Right kidney (tissue), 1 donor: ENCODE measurements around the gene FUT7.
"Not testable (repeated sequence)": the region's sequence is repeated elsewhere in the genome, so short reads cannot be mapped to it uniquely, and the experiment has no call there.

ENCODE experiments used
- DNase-seq: peaks from one replicate; pipeline ENCODE4 v3.0.0-alpha.2; 2016

The FUT7 gene

DNA sequence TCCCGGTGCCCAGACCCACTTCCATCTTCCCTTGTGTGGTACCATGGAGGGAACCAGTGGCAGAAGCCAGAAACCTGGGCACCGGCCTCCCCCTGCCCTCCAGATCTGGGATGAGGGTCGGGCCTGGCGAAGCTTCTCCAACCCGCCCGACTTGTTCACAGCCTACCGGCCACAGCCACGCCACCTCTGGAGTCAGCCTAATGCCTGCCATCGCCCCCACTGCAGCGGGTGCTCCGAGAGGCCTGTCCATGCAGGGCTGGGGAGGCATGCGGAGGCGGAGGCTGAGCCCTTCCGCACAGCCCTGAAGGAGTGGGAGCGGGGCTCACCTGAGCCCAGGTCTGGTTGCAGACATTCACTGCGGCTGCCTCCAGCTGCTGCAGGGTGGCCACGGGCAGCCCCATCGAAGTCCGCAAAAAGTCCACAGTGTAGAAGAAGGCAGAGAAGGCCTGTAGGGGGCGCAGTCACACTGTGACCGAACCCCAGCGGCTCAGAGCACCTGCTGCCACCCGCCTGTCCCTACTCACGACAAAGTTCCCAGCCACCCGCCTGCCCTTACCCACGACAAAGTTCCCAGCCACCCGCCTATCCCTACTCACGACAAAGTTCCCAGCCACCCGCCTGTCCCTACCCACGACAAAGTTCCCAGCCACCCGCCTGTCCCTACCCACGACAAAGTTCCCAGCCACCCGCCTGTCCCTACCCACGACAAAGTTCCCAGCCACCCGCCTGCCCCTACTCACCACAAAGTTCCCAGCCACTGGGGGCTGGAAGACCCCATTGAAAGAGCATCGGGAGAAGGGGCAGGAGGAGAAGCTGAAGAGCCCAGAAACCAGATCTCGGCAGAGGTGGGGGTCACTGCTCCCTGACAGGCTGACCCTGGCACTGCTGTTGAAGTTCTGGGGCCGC is 17.9 kb upstream of the FUT7 start:
- no peak for DNase-seq

DNA sequence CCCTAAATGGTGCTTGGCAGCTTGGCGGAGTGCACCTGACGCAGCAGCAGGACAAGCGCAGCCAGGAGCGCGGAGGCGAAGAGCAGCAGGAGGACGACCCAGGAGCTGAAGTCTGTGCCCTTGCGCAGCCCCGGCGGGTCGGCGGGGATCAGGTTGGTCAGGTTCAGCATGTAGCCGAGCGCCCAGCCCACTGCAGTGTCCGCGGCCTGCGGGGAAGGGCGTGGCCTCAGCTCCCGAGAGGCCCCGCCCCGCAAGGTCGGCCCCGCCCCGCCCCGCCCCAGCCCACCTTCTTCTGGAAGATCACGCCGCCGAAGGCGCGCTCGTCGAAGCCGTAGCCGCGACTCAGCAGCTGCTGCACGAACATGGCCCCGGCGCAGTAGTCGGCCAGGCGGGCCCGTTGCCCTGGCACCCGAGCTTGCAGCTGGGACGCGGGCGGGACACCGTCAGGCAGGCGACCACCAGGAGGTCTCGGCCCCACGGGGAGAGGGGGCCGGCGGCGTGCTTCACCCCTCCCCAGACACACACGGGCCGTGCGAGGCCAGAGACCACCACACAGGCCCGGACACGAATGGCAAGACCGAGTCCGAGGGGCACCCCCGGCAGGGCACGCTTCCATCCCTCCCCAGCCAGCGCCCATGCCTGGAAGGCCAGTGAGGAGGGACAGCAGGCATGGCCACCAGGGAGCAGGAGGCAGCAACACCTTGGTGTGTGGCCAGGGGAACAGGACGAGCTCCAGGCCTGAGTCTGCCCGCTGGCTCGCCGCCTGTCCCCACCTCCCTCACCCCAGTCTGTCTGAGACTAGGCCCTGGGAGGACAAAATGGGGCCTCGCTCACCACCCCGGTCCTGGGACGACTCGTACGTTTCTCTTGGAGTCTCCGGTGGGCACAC is 17.0 kb upstream of the FUT7 start:
- DNase-seq: no peak

DNA sequence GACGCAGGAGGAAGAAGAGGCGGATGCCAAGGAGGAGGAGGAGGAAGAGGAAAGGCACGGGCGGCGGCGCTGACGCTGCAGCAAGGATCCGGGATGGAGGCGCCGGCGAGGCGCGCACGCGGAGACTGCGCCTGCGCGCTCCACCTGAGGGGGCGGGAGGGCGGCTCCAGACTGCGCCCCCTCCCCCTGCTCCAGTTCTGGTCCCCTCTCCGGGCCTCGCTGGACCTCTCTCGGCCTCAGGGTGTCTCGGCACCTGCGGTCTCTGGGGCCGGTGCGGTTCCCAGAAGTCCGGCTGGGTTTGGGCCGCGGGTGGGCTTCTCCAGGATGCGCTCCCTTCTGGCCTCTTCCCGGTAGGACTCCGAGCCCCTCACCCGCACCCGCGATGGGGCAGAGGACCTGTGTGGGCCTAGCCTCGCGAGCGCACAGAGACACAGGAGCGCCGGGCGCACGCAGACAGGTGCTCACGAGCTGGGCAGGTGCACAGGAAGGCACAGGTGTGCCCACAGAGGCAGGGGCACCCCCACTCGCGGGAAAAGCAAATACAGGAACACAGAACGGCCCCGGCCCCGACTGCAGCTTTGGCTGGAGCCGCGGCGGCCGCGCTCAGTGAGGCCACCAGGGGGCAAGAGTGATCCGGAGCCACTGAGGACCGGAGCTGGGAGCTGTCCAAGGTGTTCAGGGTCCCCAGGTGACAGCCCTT is 14.3 kb upstream of the FUT7 start, which contains the start of gene NPDC1:
Gene NPDC1 (minus strand): TSS at position 90 of the 700 bp plus-strand sequence. CDS start 188 bp downstream, outside the sequence.
- DNase-seq: peak; percentile 92

DNA sequence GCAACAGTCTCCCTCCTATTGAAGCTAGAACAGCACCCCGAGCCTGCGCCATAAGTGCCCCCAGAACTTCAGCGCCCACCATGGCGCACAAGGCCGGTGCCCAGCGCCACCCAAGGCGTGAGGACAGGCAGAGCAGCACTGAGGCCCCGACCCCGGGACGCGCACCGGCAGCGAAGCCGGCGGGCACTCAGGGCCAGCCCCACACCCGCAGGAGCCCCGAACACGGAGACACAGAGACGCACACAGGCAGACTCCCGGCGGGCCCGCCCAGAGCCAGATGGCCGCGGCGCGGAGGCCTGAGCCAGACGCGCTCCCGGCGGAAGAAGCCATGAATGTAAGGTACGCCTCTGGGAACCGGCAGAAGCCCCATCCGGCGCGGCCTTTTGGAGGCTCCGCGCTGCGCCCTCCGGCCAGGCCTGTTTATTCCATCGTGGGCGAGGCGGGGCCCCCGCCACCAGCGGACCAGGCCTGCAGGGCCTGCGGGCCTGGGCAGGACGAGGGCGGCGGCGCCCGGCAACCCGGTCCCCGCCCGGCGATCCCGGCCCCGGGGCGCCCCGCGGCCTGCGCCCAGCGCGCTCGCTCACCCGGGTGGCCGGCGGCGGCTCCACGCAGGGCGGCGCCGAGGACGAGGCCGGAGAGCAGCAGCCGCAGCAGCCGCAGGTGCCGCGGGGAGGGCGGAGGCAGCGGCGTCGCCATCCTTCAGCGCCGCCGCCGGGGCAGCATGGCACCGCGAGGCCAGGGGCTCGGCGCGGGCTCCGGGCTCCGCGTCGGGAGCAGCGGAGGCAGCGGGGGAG is 13.6 kb upstream of the FUT7 start:
- DNase-seq: no peak

DNA sequence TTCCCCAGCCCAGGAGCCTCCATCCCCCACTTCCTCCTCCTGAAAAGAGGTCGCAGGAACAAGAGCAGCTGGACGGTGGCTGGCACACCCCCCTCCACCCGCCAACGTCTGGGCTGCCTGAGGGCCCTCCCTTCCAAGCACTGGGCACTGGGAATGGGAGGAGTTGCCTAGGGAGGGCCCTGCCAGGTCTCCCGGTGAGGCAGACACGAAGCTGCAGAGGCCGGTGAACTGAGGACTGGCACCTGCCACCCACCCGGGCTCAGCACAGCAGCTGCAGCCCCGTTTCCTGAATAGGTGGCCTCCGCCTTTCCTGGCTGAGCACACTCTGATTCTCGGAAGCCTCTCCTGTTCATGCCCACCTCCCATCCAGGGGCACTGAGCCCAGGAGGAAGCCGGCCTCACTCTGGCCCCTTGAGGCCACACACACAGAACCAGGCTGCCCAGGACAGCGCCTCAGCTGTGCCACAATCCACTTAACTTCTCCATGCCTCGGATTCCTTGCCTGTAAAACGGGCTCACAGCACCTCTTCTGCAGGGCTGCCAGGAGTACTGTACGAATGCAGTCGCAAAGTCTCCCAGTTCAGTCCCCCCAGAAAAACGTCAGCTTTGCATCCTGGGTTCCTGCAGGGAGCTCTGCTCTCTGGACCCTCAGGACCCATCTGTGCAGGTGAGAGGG is 12.8 kb upstream of the FUT7 start:
- DNase-seq: no peak

DNA sequence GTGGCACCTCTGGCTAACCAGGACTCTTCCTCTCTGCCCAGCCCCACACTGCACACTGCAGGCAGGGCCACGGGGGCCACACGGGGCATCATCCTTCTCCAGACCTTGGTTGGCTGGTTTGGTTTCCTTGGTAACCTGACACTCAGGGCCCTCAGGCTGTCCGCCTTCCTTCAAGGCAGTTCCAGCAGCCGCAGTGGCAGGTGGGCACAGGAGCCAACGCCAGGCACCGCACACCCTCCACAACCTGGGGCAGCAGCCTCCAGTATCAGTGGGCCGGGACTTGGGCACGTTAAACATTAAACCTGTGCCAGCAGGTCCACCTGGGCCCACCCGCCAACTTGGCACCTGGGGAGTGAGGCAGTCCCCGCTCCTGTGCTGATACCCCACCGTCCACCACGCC is 12.1 kb upstream of the FUT7 start:
- DNase-seq: no peak

DNA sequence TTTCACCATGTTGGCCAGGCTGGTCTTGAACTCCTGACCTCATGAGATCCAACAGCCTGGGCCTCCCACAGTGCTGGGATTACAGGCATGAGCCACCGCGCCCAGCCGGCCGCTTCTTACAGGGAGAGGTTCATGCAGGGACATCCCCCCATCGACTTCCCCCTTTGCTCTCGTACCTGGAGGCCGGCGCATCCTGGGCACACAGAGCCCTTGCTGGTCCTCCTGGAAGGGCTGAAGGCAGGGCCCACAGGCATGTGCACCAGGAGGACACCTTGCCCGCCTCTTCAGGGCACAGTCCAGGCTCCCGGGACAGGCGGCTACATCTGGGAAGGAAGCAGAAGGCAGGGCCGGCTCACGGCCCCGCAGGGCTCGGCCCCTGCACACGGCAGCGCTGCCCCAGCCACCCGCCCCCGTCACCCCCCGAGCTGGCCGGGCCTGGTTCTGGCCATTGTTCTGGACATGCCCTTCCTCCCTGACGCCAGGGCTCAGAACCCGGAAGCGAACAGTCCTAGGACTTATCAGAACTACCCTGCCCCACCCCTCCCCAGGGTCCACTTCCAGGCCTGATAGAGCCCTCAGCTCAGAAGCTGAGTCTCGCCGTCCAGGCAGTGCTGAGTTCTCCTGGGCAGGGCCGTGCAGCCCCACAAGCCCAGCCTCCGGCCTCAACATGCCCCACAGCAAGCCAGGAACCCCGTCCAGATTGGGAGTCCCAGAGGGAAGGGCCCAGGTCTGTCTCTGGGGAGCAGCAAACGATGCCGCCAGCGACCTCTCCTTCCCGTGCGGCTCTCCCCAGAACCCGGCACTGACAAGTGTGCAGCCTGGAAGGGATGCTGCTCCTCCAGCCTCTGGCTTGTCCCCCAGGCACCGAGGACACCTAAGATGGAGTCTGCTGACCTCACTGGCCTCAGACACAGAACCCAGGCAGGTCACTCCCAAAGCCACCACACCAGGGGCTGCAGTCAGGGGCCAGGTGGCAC is 11.2 kb upstream of the FUT7 start:
- DNase-seq: no peak

DNA sequence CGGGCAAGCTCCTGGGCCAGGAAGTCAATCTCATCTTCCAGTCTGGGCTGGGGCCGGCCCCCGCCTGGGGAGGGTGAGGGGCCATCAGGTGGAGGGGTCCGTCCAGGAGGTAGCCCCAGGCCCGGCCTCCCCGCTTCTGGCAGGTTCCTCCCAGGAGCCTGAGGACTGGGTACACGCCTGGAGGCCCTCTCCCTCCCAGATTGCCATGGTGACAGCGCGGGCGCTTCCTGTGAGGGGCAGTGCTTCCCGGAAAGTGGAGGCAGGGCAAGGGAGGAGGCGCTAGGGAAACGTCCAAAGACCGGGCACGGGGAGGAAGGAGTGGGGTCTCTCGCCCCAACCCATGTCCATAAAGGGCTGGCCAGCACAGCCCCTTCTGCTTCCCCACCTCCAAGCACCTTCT is 9.2 kb upstream of the FUT7 start:
- DNase-seq: no peak

DNA sequence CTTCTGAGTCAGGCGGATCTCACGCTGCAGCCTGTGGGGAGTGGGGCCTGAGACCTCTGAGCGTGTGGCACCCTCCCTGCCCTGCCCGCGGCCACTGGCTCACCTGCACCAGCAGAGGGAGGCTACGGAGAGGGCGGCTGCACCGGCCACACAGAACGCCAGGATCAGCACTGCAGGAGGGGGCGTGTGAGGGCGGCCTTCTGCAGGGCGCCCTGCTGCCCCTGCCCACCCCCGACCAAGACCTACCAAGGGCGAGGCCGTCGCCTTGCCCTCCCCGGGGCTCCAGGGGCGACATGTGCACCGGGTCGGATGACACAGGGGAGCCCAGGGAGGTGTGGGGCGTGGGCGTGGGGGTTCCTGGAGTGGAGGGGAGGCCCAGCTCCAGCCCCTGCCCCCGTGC is 8.7 kb upstream of the FUT7 start:
- no peak for DNase-seq

DNA sequence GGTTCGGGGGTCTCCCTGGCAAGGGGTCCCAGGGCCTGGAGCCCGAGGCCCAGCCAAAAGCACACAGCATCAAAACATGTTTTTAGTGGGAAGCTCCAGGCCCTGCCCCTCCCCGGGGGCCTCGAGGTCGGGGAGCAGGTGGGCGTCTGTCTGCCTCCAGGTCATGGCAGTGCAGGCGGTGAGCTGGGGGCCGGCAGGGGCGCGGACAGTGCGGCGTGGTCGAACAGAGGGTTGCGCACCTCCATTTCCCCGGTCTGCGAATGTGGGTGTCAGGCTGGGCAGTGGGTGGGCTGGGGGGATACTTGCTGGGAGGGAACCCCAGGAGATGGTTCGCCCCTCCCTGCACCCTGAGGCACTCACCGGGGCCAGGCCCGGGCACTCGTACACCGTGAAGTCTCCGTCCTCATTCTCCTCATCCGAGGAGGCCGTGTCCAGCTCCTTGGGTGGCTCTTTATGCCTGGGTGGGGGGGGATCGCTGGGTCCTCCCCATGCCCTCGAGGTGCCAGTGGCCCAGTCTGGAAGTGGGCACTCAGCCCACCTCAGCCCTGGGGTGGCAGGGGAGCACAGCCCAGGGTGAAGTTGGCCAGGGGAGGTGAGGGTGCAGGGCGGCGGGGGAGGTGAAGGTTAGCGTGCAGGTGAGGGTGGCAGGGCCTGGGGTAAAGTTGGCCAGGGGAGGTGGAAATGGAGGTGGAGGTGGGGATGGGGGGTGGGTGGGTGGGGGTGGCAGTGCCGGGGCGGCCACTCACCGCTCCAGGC is 7.9 kb upstream of the FUT7 start:
- no peak for DNase-seq

DNA sequence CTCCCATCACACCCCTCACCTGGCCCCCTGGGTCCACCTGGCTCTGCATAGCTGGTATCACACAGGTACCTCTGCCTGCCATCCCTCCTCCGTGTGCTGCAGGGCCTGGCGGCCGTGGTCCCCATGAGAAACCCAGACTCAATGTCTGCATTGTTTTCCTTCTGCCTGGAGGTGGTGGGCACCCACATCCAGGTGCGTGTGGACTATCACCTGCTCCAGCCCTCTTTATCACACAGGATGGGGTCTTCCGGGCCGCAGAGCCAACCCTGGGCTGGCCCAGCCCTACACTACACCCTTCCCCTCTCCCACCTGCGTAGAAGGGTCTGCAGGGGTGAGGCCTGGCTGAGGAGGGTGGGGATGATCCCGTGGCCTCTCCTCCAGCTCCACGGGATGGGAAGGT is 7.0 kb upstream of the FUT7 start:
- DNase-seq: no peak

DNA sequence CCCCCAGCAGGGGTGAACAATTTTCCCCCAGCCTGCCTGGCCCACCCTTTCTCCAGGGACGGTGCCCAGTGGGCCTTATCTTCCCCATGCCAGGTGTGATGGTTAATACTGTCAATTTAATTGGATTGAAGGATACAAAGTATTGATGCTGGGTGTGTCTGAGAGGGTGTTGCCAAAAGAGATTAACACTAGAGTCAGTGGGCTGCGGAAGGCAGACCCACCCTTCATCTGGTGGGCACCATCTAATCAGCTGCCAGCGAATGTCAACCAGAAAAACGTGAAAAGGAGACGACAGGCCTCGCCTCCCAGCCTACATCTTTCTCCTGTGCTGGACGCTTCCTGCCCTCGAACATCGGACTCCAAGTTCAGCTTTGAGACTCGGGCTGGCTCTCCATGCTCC is 5.6 kb upstream of the FUT7 start:
- DNase-seq: no peak

DNA sequence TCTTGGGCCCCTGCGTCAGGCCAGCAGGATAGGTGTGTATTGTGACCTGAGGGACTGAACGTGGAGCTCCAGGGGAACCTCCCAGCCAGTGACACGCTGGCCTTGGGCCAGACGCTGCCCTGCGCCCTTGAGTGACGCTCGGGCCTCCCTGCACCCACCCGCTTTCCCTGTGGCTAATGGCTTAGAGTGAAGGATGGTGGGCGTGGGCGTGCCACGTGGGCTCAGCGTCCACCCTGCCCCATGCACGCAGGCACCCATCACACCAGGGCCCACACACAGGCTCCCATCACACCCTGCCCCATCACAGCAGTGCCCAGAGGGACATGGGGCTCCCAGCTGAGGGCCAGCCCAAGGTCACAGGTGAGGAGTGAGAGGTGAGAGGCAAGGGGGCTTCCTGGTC is 5.1 kb upstream of the FUT7 start:
- DNase-seq: no peak

DNA sequence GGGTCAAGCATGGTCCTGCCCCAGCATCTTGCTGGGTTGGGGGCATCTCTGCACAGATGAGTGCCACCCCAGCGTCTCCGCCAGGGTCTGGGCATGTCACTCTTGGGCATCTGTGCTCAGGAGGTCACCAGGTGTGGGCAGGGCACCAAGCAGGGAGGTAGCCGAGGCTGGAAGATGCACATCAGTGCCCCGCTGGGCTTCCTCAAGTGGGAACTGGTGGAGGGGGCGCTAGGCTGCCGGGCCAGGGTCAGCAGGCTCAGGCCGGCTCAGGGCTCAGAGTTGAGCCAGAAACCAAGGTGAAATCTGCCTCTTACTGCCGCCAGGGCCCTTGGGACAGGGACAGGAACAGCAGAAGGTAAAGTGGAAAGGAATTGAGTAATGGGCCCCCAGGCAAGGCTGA is 4.0 kb upstream of the FUT7 start:
- DNase-seq: no peak

DNA sequence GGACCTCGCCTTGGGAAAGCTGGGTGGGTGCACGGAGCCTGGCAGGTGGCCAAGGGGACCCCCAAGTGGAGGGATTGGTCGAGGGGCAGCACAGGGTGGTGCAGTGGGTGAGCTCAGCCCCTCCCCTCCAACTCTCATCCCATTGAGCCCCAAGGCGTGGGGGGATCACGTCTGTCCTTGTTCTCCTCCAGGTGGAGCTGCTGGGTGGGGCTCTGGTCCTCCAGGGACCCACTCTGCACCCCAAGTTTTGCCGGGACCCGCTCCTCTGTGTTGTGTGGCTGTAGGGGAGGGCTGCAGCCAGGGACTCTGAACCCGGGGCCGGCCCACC is 3.6 kb upstream of the FUT7 start:
- DNase-seq: no peak

DNA sequence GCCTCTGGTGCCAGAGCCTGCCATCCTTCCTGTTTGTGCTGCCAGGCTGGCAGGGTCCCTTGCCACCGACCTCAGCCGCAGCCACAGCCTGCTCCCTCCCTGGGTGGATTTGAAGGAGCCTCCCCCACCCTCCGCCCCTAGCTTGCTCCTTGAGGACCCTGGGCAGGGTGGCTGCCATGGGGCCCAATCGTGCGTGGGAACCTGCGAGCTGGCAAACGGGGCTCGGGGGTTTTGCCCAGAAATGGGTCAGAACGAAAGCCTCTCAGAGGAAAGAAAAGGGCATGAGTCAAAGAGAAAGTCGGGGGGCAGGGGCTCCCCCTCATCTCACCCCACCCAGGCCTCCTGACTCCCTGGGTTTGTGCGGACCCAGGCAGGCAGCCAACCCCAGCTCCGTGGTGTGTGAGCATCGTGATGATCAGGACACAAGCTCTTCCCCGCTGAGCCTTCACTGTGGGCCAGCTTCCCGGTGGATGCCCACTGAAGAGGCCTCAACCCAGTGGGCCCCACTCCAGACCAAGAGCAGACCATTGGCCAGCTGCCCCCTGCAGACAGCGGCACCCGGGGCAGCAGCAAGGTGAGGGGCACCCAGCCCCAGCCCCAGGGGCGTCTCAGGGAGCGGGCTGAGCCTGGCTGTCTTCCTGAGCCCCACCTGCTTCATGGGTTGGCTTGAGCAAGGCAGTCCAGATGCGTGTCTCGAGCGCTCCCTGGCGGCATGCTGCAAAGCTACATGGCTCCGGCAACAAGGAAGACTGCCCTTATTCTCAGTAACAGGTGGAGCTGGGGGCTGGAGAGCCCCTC is 3.0 kb upstream of the FUT7 start:
- DNase-seq: peak; percentile 70

DNA sequence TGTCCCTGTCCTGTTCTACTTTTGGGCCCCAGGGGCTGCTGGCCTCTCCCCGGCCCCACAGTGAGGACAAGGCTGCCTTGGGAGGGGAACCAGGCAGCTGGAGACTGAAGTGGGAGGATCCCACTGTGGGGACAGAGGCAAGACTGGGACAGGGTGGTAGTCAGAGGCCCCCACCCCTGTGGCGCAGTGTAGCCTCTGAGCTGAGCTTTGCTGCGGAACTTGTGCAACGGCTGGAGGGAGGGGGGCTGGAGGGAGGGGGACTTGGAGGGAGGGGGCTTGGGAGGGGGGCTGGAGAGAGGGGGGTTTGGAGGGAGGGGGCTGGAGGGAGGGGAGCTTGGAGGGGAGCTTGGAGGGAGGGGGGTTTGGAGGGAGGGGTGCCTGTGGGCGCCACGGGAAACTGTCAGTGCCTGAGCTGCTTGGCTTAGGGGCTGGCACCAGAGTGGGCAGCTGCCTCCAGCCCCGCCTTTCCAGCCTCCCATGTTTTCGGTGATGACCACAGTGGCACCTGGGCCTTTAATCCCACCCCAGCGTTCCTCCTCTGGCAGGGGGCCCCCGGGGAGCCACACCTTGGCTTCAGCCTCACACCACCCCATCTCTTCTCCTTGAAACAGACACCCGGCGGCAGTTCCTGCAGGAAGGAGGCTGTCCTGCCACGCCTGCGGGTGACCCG is 2.3 kb upstream of the FUT7 start:
- no peak for DNase-seq

DNA sequence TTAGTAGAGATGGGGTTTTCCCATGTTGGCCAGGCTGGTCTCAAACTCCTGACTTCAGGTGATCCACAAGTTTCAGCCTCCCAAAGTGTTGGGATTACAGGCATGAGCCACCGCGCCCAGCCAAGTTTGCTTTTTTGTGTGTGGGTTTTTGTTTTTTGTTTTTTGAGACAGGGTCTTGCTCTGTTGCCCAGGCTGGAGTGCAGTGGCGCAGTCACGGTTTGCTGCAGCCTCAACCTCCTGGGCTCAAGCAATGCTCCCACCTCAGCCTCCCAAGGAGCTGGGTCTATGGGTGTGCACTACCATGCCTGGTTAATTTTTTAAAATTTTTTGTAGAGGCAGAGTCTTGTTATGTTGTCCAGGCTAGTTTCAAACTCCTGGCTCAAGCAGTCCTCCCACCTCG is 1.6 kb upstream of the FUT7 start:
- not testable (repeated sequence) for DNase-seq
